ENCODE measurements around the gene FAM184A. TPM values are rescaled to one million over a fixed set of nuclear protein-coding genes. Genes with fewer than 3 reads are reported as not detected.
"Not testable (repeated sequence)": the region's sequence is repeated elsewhere in the genome, so short reads cannot be mapped to it uniquely, and the experiment has no call there.

Gene FAM184A
- total and polyA plus RNA-seq, 2 experiments from 2014 or later: 13.7 to 18.6 TPM

- not testable (repeated sequence) for H3K4me2 ChIP-seq; H3K27ac Mint-ChIP-seq; H3K4me3 Mint-ChIP-seq; ATAC-seq; H3K4me3 ChIP-seq; H3K9me3 Mint-ChIP-seq; H2AFZ ChIP-seq; H3K27ac ChIP-seq (ENCODE audit: low read depth); H3F3A ChIP-seq (replicated peaks; ENCODE audit: low read depth); H4K20me1 ChIP-seq (replicated peaks; ENCODE audit: insufficient read depth); H3K36me3 Mint-ChIP-seq (ENCODE audit: low read depth); H3K79me2 ChIP-seq (replicated peaks; ENCODE audit: insufficient read depth); H3K4me1 ChIP-seq (ENCODE audit: insufficient read depth); H3K27me3 Mint-ChIP-seq (ENCODE audit: insufficient read depth, low read depth, poor library complexity); H3K9me2 ChIP-seq (ENCODE audit: insufficient read depth); H3K36me3 ChIP-seq (ENCODE audit: insufficient read depth); DNase-seq (ENCODE audit: low spot score); H3K27me3 ChIP-seq (ENCODE audit: insufficient read depth); H3K4me1 Mint-ChIP-seq
Observed at GRCh38 chr6:118997426-118997825, 81.0 kb downstream of the FAM184A start.

- Histone ChIP-seq H3K4me3 (no peak overlapping the region), H3K36me3 (ENCODE audit: insufficient read depth) (no peaks in the 10 kb centered on the region), H3K27me3 (ENCODE audit: insufficient read depth) (no peaks in the 10 kb centered on the region), H4K20me1 (replicated peaks; ENCODE audit: insufficient read depth) (no peaks in the 10 kb centered on the region; the same call in 1 of the 2 replicates), H3K9me2 (ENCODE audit: insufficient read depth) (no peaks in the 10 kb centered on the region), H3F3A (replicated peaks; ENCODE audit: low read depth) (no peaks in the 10 kb centered on the region), H3K4me2 (no peak overlapping the region), H3K79me2 (replicated peaks; ENCODE audit: insufficient read depth) (no peaks in the 10 kb centered on the region), H3K27ac (ENCODE audit: low read depth) (no peak overlapping the region), H2AFZ (no peak overlapping the region), H3K4me1 (ENCODE audit: insufficient read depth) (no peaks in the 10 kb centered on the region)
- Mint-ChIP-seq H3K4me1 (no peaks in the 10 kb centered on the region; the same call in 2 of the 3 replicates), H3K36me3 (ENCODE audit: low read depth) (peaks cover 1% of the 10 kb centered on the region; the same call in 2 of the 3 replicates), H3K4me3 (no peak overlapping the region), H3K9me3 (no peaks in the 10 kb centered on the region), H3K27me3 (ENCODE audit: insufficient read depth, low read depth, poor library complexity) (peaks cover 2% of the 10 kb centered on the region), H3K27ac (no peak overlapping the region)
- DNase-seq (ENCODE audit: low spot score) (no peak), ATAC-seq (no peak)
- TF ChIP-seq NANOG (IDR thresholded peaks at IDR 0.05; ENCODE audit: borderline replicate concordance) (no peak), ZNF114 (CRISPR knock-in tag; IDR thresholded peaks at IDR 0.05) (no peak), ZNF462 (CRISPR knock-in tag; IDR thresholded peaks at IDR 0.05) (no peak), CTCF (conservative IDR thresholded peaks at IDR 0.05; ENCODE audit: low read depth in 2 of 2) (no peak), EZH2phosphoT487 (IDR thresholded peaks at IDR 0.05; ENCODE audit: unreplicated experiment) (no peak), POLR2AphosphoS5 (IDR thresholded peaks at IDR 0.05; ENCODE audit: low read depth) (no peak), CREB1 (CRISPR knock-in tag; IDR thresholded peaks at IDR 0.05; ENCODE audit: low read depth) (no peak), EZH2 (IDR thresholded peaks at IDR 0.05; ENCODE audit: low read depth, unreplicated experiment) (no peak), ETS1 (IDR thresholded peaks at IDR 0.05) (no peak), STAT1 (IDR thresholded peaks at IDR 0.05; ENCODE audit: unreplicated experiment) (no peak), JUNB (IDR thresholded peaks at IDR 0.05; ENCODE audit: unreplicated experiment) (no peak)
Observed at GRCh38 chr6:118996289-118996820, 82.1 kb downstream of the FAM184A start.

All from GM23338 (cell line).